ENCODE results near the gene CTTNBP2. TPM values are rescaled to one million over a fixed set of nuclear protein-coding genes. Genes with fewer than 3 reads are reported as not detected.

The CTTNBP2 gene
- total and polyA plus RNA-seq, 10 of the 15 experiments (the other 5 are each of a cell fraction or from before 2014, with no cell fraction given): 0.04 to 0.43 TPM; not detected in 8

GRCh38 chr7:117791877-117792780 lies 81.1 kb downstream of the CTTNBP2 start (continued):
- TF ChIP-seq NRF1 (conservative IDR thresholded peaks at IDR 0.05; ENCODE audit: low read depth, low read length) (no peak), NR2C1 (IDR thresholded peaks at IDR 0.05) (no peak), MEF2A (IDR thresholded peaks at IDR 0.05; ENCODE audit: insufficient read depth, low read depth, low read length) (no peak), ETV6 (conservative IDR thresholded peaks at IDR 0.05 in 1 of 2, IDR thresholded peaks at IDR 0.05 in 1 of 2; ENCODE audit: borderline replicate concordance in 1 of 2, low read depth in 1 of 2) (peak in 1 of 2 experiments; percentile 40; a peak in 1 of 4 replicates), CHD2 (IDR thresholded peaks at IDR 0.05; ENCODE audit: borderline replicate concordance, low read depth, low read length) (no peak), RB1 (IDR thresholded peaks at IDR 0.05; ENCODE audit: borderline replicate concordance) (no peak), TARDBP (IDR thresholded peaks at IDR 0.05; ENCODE audit: borderline replicate concordance) (no peak), MAX (IDR thresholded peaks at IDR 0.05; ENCODE audit: low read depth, low read length) (no peak), ZNF622 (IDR thresholded peaks at IDR 0.05) (no peak)
- TF ChIP-seq, protein P1, sequence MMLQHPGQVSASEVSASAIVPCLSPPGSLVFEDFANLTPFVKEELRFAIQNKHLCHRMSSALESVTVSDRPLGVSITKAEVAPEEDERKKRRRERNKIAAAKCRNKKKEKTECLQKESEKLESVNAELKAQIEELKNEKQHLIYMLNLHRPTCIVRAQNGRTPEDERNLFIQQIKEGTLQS (IDR thresholded peaks at IDR 0.05; ENCODE audit: borderline replicate concordance, extremely low read depth, low read depth, low read length): no peak
- TF ChIP-seq, protein P2, sequence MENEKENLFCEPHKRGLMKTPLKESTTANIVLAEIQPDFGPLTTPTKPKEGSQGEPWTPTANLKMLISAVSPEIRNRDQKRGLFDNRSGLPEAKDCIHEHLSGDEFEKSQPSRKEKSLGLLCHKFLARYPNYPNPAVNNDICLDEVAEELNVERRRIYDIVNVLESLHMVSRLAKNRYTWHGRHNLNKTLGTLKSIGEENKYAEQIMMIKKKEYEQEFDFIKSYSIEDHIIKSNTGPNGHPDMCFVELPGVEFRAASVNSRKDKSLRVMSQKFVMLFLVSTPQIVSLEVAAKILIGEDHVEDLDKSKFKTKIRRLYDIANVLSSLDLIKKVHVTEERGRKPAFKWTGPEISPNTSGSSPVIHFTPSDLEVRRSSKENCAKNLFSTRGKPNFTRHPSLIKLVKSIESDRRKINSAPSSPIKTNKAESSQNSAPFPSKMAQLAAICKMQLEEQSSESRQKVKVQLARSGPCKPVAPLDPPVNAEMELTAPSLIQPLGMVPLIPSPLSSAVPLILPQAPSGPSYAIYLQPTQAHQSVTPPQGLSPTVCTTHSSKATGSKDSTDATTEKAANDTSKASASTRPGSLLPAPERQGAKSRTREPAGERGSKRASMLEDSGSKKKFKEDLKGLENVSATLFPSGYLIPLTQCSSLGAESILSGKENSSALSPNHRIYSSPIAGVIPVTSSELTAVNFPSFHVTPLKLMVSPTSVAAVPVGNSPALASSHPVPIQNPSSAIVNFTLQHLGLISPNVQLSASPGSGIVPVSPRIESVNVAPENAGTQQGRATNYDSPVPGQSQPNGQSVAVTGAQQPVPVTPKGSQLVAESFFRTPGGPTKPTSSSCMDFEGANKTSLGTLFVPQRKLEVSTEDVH (IDR thresholded peaks at IDR 0.05; ENCODE audit: low read depth, partially characterized antibody): no peak
